ENCODE results near the gene C1orf21.

- TF ChIP-seq, protein P1, sequence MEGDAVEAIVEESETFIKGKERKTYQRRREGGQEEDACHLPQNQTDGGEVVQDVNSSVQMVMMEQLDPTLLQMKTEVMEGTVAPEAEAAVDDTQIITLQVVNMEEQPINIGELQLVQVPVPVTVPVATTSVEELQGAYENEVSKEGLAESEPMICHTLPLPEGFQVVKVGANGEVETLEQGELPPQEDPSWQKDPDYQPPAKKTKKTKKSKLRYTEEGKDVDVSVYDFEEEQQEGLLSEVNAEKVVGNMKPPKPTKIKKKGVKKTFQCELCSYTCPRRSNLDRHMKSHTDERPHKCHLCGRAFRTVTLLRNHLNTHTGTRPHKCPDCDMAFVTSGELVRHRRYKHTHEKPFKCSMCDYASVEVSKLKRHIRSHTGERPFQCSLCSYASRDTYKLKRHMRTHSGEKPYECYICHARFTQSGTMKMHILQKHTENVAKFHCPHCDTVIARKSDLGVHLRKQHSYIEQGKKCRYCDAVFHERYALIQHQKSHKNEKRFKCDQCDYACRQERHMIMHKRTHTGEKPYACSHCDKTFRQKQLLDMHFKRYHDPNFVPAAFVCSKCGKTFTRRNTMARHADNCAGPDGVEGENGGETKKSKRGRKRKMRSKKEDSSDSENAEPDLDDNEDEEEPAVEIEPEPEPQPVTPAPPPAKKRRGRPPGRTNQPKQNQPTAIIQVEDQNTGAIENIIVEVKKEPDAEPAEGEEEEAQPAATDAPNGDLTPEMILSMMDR (IDR thresholded peaks at IDR 0.05; ENCODE audit: low read length): no peak
- no peak for TF ChIP-seq EZH2 (IDR thresholded peaks at IDR 0.05; ENCODE audit: borderline replicate concordance, low read length)
These were observed 170.9 kb downstream of the C1orf21 start for GRCh38 chr1:184557423-184558347.
